Ovary (tissue), 9 donors: ENCODE results near the gene FOXP1. TPM values are rescaled to one million over a fixed set of nuclear protein-coding genes. Genes with fewer than 3 reads are reported as not detected.

Experiments used
- DNase-seq, 5 donors: peaks; one replicate each; pipeline ENCODE4 v3.0.0-alpha.2; 2019 to 2020
- H3K27ac ChIP-seq, 2 donors: fragments of 200-600 bp; one replicate each; pipeline versions ENCODE4 v1.5.1 to v1.8.0; 2019 to 2022
- H3K27me3 ChIP-seq: fragments of 200-600 bp; one replicate; pipeline ENCODE4 v1.8.0; 2022
- H3K36me3 ChIP-seq: fragments of 200-600 bp; sonication (generic); one replicate; pipeline ENCODE4 v1.5.1; 2019
- H3K4me1 ChIP-seq: one replicate; pipeline ENCODE4 v1.8.1; 2013; ENCODE audit warnings: mild to moderate bottlenecking, moderate library complexity; ENCODE audit not compliant: insufficient read depth
- H3K4me3 ChIP-seq: fragments of 200-600 bp; sonication (generic); one replicate; pipeline ENCODE4 v1.5.1; 2017
- H3K9me3 ChIP-seq, 2 donors: fragments of 200-600 bp in 1 of 2; sonication (generic) in 1 of 2; one replicate each; pipeline versions ENCODE4 v1.5.1 to v1.8.1; 2013 to 2019; ENCODE audit warnings: mild to moderate bottlenecking in 1 of 2, moderate library complexity in 1 of 2
- CTCF ChIP-seq, 3 donors: fragments of 450-650 bp in 2 of 3; fragments of 200-600 bp in 1 of 3; IDR thresholded peaks; one replicate each; pipeline versions ENCODE4 v1.5.1 to v1.8.0; 2016 to 2022; ENCODE audit warnings: antibody characterized with exemption in 3 of 3, mild to moderate bottlenecking in 1 of 3
- EP300 ChIP-seq: sonication (generic); formaldehyde crosslinking; IDR thresholded peaks from one replicate; pipeline ENCODE4 v1.6.1; 2017; ENCODE audit warnings: antibody characterized with exemption
- POLR2A ChIP-seq: fragments of 450-650 bp; IDR thresholded peaks from one replicate; pipeline ENCODE4 v1.6.1; 2017; ENCODE audit warnings: antibody characterized with exemption, mild to moderate bottlenecking, moderate library complexity
- WGBS, 3 donors: extraction: QIAGEN DNeasy Blood & Tissue Kit in 1 of 3; methylation state at CpG; one replicate each; pipeline versions ENCODE4 v1.1.5 to v1.1.7; 2013 to 2017; 5-methylcytosine and 5-hydroxymethylcytosine counted together
- intact Hi-C, 4 donors: fragments of 100-400 bp; cut with DNase I; formaldehyde crosslinking; loops; one replicate each; pipeline versions ENCODE4 v1.11.0 to v1.15.1; 2022 to 2023
- polyA plus RNA-seq, 2 donors: library from polyadenylated mRNA; stranded (reverse); fragments of 200-250 nt in 1 of 2; fragments of 350-450 nt in 1 of 2; fragmentation: Illumina TruSeq in 1 of 2; extraction: RNeasy Lipid Tissue Mini Kit (QIAGEN cat#74804) in 1 of 2; gene quantifications; one replicate each; pipeline ENCODE4 v1.2.3, GENCODE V29; 2013 to 2014
- total RNA-seq, 7 donors: library from RNA; depleted of rRNA in 2 of 7; stranded (reverse); fragments of >200 nt in 2 of 7; fragmentation: NEBNext Ultra II Directional in 3 of 7; extraction: Animal tissue kit (Norgen Biotek cat#: 25700) in 3 of 7; gene quantifications; one replicate each; pipeline versions ENCODE4 v1.1.0 to v1.2.4, GENCODE V29; 2016 to 2023
- donor health status: DM: no; HTN: no; CAD: no; lungs with moderate emphysema.
- donor health status: DM: no; HTN: no; CAD: no.
- donor health status: Bipolar disorder and iron deficiency.
- donor health status: DM: yes; HTN: yes; CAD: no.
- donor health status: DM: no; HTN: no; CAD: no.
- donor health status: DM: yes; HTN: yes; CAD: no.

Gene FOXP1
- total and polyA plus RNA-seq, 9 donors: 31.7 to 126 (median 114) TPM

GRCh38 chr3:71433631-71434030 lies 149.9 kb downstream of the FOXP1 start:
- H3K9me3 ChIP-seq: no peaks in the 10 kb centered on the region
- H3K36me3 ChIP-seq: no peaks in the 10 kb centered on the region
- TF ChIP-seq POLR2A (no peak), CTCF (IDR thresholded peaks at IDR 0.05) (no peak), EP300 (no peak)
- H3K4me3 ChIP-seq: no peak overlapping the region
- intact Hi-C loops: no loop called here
- H3K27ac ChIP-seq: no peak overlapping the region
- 19 to 39% (median 35%) methylated on average over 9 of the region's 9 CpGs for WGBS, 3 donors
- H3K27me3 ChIP-seq: no peaks in the 10 kb centered on the region
- H3K4me1 ChIP-seq: peaks cover 13% of the 10 kb centered on the region
- no peak for DNase-seq

- intact Hi-C loops: no loop called here
- TF ChIP-seq EP300 (no peak), POLR2A (no peak)
- Histone ChIP-seq H3K4me1 (peaks cover 14% of the 10 kb centered on the region), H3K4me3 (no peak overlapping the region), H3K36me3 (no peaks in the 10 kb centered on the region), H3K27me3 (no peaks in the 10 kb centered on the region), H3K27ac (no peak overlapping the region), H3K9me3 (no peaks in the 10 kb centered on the region)
- 82 to 83% (median 83%) methylated on average over 17 of the region's 17 CpGs for WGBS, 3 donors
- DNase-seq: no peak
Measured at GRCh38 chr3:71432044-71432975, 151.2 kb downstream of the FOXP1 start.

- no peaks in the 10 kb centered on the region for H3K27me3 ChIP-seq
- peaks cover 14% of the 10 kb centered on the region for H3K4me1 ChIP-seq
- no peak overlapping the region for H3K27ac ChIP-seq
- TF ChIP-seq POLR2A (no peak), CTCF (IDR thresholded peaks at IDR 0.05) (no peak), EP300 (no peak)
- no peaks in the 10 kb centered on the region for H3K36me3 ChIP-seq
- no peak overlapping the region for H3K4me3 ChIP-seq
- 92 to 95% (median 93%) methylated on average over 7 of the region's 7 CpGs for WGBS, 3 donors
- intact Hi-C loops: no loop called here
- DNase-seq: no peak
- no peaks in the 10 kb centered on the region for H3K9me3 ChIP-seq
Measured at GRCh38 chr3:71430941-71431552, 152.5 kb downstream of the FOXP1 start.

- no peaks in the 10 kb centered on the region for H3K27me3 ChIP-seq
- no peak for DNase-seq
- no peaks in the 10 kb centered on the region for H3K36me3 ChIP-seq
- 61 to 76% (median 72%) methylated on average over 5 of the region's 5 CpGs for WGBS, 3 donors
- H3K27ac ChIP-seq: no peak overlapping the region
- H3K9me3 ChIP-seq: no peaks in the 10 kb centered on the region
- intact Hi-C loops: no loop called here
- TF ChIP-seq EP300 (no peak), POLR2A (no peak), CTCF (IDR thresholded peaks at IDR 0.05) (no peak)
- peaks cover 14% of the 10 kb centered on the region for H3K4me1 ChIP-seq
- H3K4me3 ChIP-seq: no peak overlapping the region
Measured at GRCh38 chr3:71429597-71429988, 153.9 kb downstream of the FOXP1 start.
